Activated T-cell treated with anti-CD3 and anti-CD28 coated beads, Interleukin-2, amount 50 U/mL, for 24 hours (primary cell): ENCODE results near the gene RHOT2.
"Not testable (repeated sequence)": the region's sequence is repeated elsewhere in the genome, so short reads cannot be mapped to it uniquely, and the experiment has no call there.

Source experiments
- DNase-seq: peaks from one replicate; pipeline ENCODE4 v3.0.0-alpha.2; 2020
- H3K27ac Mint-ChIP-seq: 2 replicates; pipeline ENCODE4 v1.8.0; 2020; ENCODE audit warnings: mild to moderate bottlenecking, mixed read lengths
- H3K27me3 Mint-ChIP-seq: 2 replicates; pipeline ENCODE4 v1.8.0; 2020; ENCODE audit warnings: mixed read lengths
- H3K36me3 Mint-ChIP-seq: 2 replicates; pipeline ENCODE4 v1.8.0; 2020; ENCODE audit warnings: low read depth, mixed read lengths
- H3K4me1 Mint-ChIP-seq: 2 replicates; pipeline ENCODE4 v1.8.0; 2020; ENCODE audit warnings: low read depth, mixed read lengths
- H3K4me3 Mint-ChIP-seq: 2 replicates; pipeline ENCODE4 v1.8.0; 2020; ENCODE audit warnings: mild to moderate bottlenecking, moderate library complexity, mixed read lengths
- H3K9me3 Mint-ChIP-seq: 2 replicates; pipeline ENCODE4 v1.8.0; 2020; ENCODE audit warnings: mixed read lengths

RHOT2 gene

GRCh38 chr16:709566-710499, 41.9 kb downstream of the RHOT2 start:
- Mint-ChIP-seq H3K9me3 (no peaks in the 10 kb centered on the region), H3K27ac (no peak overlapping the region), H3K36me3 (no peaks in the 10 kb centered on the region), H3K4me1 (peaks cover 4% of the 10 kb centered on the region), H3K27me3 (peaks cover 64% of the 10 kb centered on the region), H3K4me3 (no peak overlapping the region)
- no peak for DNase-seq

- Mint-ChIP-seq H3K27me3 (peaks cover 64% of the 10 kb centered on the region), H3K27ac (no peak overlapping the region), H3K36me3 (no peaks in the 10 kb centered on the region), H3K9me3 (no peaks in the 10 kb centered on the region), H3K4me1 (peaks cover 4% of the 10 kb centered on the region), H3K4me3 (no peak overlapping the region)
- DNase-seq, result no peak
Observed at GRCh38 chr16:710500-711075, 42.7 kb downstream of the RHOT2 start.

- Mint-ChIP-seq H3K27ac (no peak overlapping the region), H3K27me3 (peaks cover 64% of the 10 kb centered on the region), H3K9me3 (no peaks in the 10 kb centered on the region), H3K4me3 (no peak overlapping the region), H3K4me1 (peaks cover 4% of the 10 kb centered on the region), H3K36me3 (no peaks in the 10 kb centered on the region)
- DNase-seq, result no peak
Observed at GRCh38 chr16:711084-711483, 43.2 kb downstream of the RHOT2 start.

GRCh38 chr16:711548-712320, 43.8 kb downstream of the RHOT2 start:
- H3K4me3 Mint-ChIP-seq, result no peak overlapping the region
- no peaks in the 10 kb centered on the region for H3K36me3 Mint-ChIP-seq
- no peaks in the 10 kb centered on the region for H3K9me3 Mint-ChIP-seq
- peaks cover 61% of the 10 kb centered on the region for H3K27me3 Mint-ChIP-seq
- no peak overlapping the region for H3K27ac Mint-ChIP-seq
- peaks cover 6% of the 10 kb centered on the region for H3K4me1 Mint-ChIP-seq
- DNase-seq, result peak; percentile 88

GRCh38 chr16:712740-713250, 44.9 kb downstream of the RHOT2 start:
- not testable (repeated sequence) for H3K4me3 Mint-ChIP-seq, H3K9me3 Mint-ChIP-seq, H3K4me1 Mint-ChIP-seq, H3K36me3 Mint-ChIP-seq, H3K27ac Mint-ChIP-seq
- DNase-seq, result peak; percentile 72
- peaks cover 52% of the 10 kb centered on the region for H3K27me3 Mint-ChIP-seq

GRCh38 chr16:714079-714478, 46.1 kb downstream of the RHOT2 start:
- DNase-seq, result no peak
- Mint-ChIP-seq H3K9me3 (no peaks in the 10 kb centered on the region), H3K27me3 (peaks cover 39% of the 10 kb centered on the region), H3K27ac (no peak overlapping the region), H3K4me3 (no peak overlapping the region), H3K4me1 (peaks cover 11% of the 10 kb centered on the region), H3K36me3 (no peaks in the 10 kb centered on the region)

GRCh38 chr16:714558-715476, 46.9 kb downstream of the RHOT2 start, which contains the start of gene METRN:
Gene METRN (plus strand): TSS chr16:715118. CDS start chr16:715290, 172 bp downstream.
- Mint-ChIP-seq H3K27ac (no peak within 1 kb of the TSS), H3K36me3 (no peaks in the 10 kb centered on the region), H3K27me3 (peaks cover 32% of the 10 kb centered on the region), H3K4me3 (peak within 1 kb of the TSS; percentile 73), H3K9me3 (no peaks in the 10 kb centered on the region), H3K4me1 (peaks cover 18% of the 10 kb centered on the region)
- DNase-seq, result peak; percentile 94

GRCh38 chr16:715477-716199, 47.7 kb downstream of the RHOT2 start:
- Mint-ChIP-seq H3K27ac (no peak overlapping the region), H3K36me3 (peaks cover 2% of the 10 kb centered on the region), H3K27me3 (peaks cover 24% of the 10 kb centered on the region), H3K9me3 (no peaks in the 10 kb centered on the region), H3K4me1 (peaks cover 24% of the 10 kb centered on the region), H3K4me3 (peak overlapping the region; percentile 73)
- DNase-seq, result peak; percentile 72

GRCh38 chr16:716200-716568, 48.3 kb downstream of the RHOT2 start:
- peaks cover 18% of the 10 kb centered on the region for H3K27me3 Mint-ChIP-seq

GRCh38 chr16:716768-717325, 48.9 kb downstream of the RHOT2 start:
- Mint-ChIP-seq H3K4me3 (peak overlapping the region; percentile 73), H3K4me1 (peaks cover 24% of the 10 kb centered on the region), H3K27me3 (peaks cover 17% of the 10 kb centered on the region), H3K27ac (no peak overlapping the region), H3K36me3 (peaks cover 2% of the 10 kb centered on the region), H3K9me3 (no peaks in the 10 kb centered on the region)
- DNase-seq, result no peak

More at GRCh38 chr16:716200-716568, 48.3 kb downstream of the RHOT2 start:
- Mint-ChIP-seq H3K27ac (no peak overlapping the region), H3K36me3 (peaks cover 2% of the 10 kb centered on the region), H3K4me1 (peaks cover 24% of the 10 kb centered on the region), H3K4me3 (peak overlapping the region; percentile 73), H3K9me3 (no peaks in the 10 kb centered on the region)
- DNase-seq, result no peak

- no peaks in the 10 kb centered on the region for H3K9me3 Mint-ChIP-seq
- peaks cover 4% of the 10 kb centered on the region for H3K36me3 Mint-ChIP-seq
- H3K4me1 Mint-ChIP-seq, result peaks cover 28% of the 10 kb centered on the region
- H3K4me3 Mint-ChIP-seq, result no peak overlapping the region
- peaks cover 15% of the 10 kb centered on the region for H3K27me3 Mint-ChIP-seq
- H3K27ac Mint-ChIP-seq, result no peak overlapping the region
- DNase-seq, result no peak
Observed at GRCh38 chr16:717450-718245, 49.7 kb downstream of the RHOT2 start.

GRCh38 chr16:718389-718788, 50.5 kb downstream of the RHOT2 start:
- Mint-ChIP-seq H3K9me3 (no peaks in the 10 kb centered on the region), H3K27me3 (peaks cover 11% of the 10 kb centered on the region), H3K36me3 (peaks cover 8% of the 10 kb centered on the region), H3K4me3 (no peak overlapping the region), H3K27ac (no peak overlapping the region), H3K4me1 (peaks cover 29% of the 10 kb centered on the region)
- no peak for DNase-seq
